Spleen (tissue), 11 donors: ENCODE results near the gene ADARB1. TPM values are rescaled to one million over a fixed set of nuclear protein-coding genes. Genes with fewer than 3 reads are reported as not detected.

ENCODE experiments used
- DNase-seq: peaks from one replicate; pipeline ENCODE4 v3.0.0-alpha.2; 2020
- H3K27ac ChIP-seq, 8 donors: fragments of 200-600 bp; sonication (generic) in 7 of 8; 1 replicate in 4 of 8; 2 replicates in 4 of 8; pipeline versions ENCODE4 v1.5.0 to v1.8.0; 2016 to 2021; ENCODE audit warnings: inconsistent platforms in 4 of 8, mild to moderate bottlenecking in 4 of 8, moderate library complexity in 1 of 8
- H3K27me3 ChIP-seq, 7 donors: fragments of 200-600 bp; sonication (generic) in 6 of 7; replicated peaks in 1 of 7; 1 replicate in 4 of 7; 2 replicates in 3 of 7; pipeline versions ENCODE4 v1.5.0 to v1.8.0; 2016 to 2021; ENCODE audit warnings: inconsistent platforms in 3 of 7, mild to moderate bottlenecking in 1 of 7
- H3K36me3 ChIP-seq, 6 donors: fragments of 200-600 bp; sonication (generic) in 5 of 6; 1 replicate in 4 of 6; 2 replicates in 2 of 6; pipeline versions ENCODE4 v1.5.0 to v1.8.0; 2016 to 2021; ENCODE audit warnings: inconsistent platforms in 2 of 6
- H3K4me1 ChIP-seq, 6 donors: fragments of 200-600 bp; sonication (generic) in 5 of 6; 1 replicate in 3 of 6; 2 replicates in 3 of 6; pipeline versions ENCODE4 v1.5.0 to v1.8.0; 2016 to 2021; ENCODE audit warnings: inconsistent platforms in 3 of 6
- H3K4me3 ChIP-seq, 8 donors: fragments of 200-600 bp; sonication (generic) in 7 of 8; 1 replicate in 4 of 8; 2 replicates in 4 of 8; pipeline versions ENCODE4 v1.5.0 to v1.8.0; 2016 to 2021; ENCODE audit warnings: inconsistent platforms in 4 of 8, mild to moderate bottlenecking in 4 of 8, moderate library complexity in 2 of 8
- H3K9me3 ChIP-seq, 8 donors: fragments of 200-600 bp; sonication (generic) in 7 of 8; 1 replicate in 4 of 8; 2 replicates in 4 of 8; pipeline versions ENCODE4 v1.5.0 to v1.8.0; 2016 to 2021; ENCODE audit warnings: inconsistent platforms in 4 of 8
- CTCF ChIP-seq, 11 experiments: fragments of 200-600 bp in 7 of 11; fragments of 450-650 bp in 4 of 11; sonication (generic) in 4 of 11; IDR thresholded peaks in 8 of 11; conservative IDR thresholded peaks in 3 of 11; 1 replicate in 7 of 11; 2 replicates in 4 of 11; pipeline versions ENCODE4 v1.4.0 to v1.8.0; 2016 to 2021; ENCODE audit warnings: antibody characterized with exemption in 11 of 11, inconsistent platforms in 4 of 11, mild to moderate bottlenecking in 1 of 11
- POLR2A ChIP-seq, 3 donors: fragments of 450-650 bp; IDR thresholded peaks; one replicate each; pipeline ENCODE4 v1.5.1; 2017; ENCODE audit warnings: antibody characterized with exemption in 3 of 3, mild to moderate bottlenecking in 1 of 3
- POLR2AphosphoS5 ChIP-seq, 3 donors: sonication (generic); formaldehyde crosslinking; IDR thresholded peaks; one replicate each; pipeline ENCODE4 v1.5.1; 2017; ENCODE audit warnings: antibody characterized with exemption in 3 of 3
- WGBS, 5 donors: extraction: QIAGEN DNeasy Blood & Tissue Kit in 3 of 5; methylation state at CpG; one replicate each; pipeline versions ENCODE4 v1.1.5 to v1.1.7; 2013 to 2018; 5-methylcytosine and 5-hydroxymethylcytosine counted together
- intact Hi-C: fragments of 100-400 bp; cut with DNase I; formaldehyde crosslinking; loops from one replicate; pipeline ENCODE4 v1.15.0; 2023; ENCODE audit warnings: low total_unique reads
- polyA plus RNA-seq, 3 donors: library from polyadenylated mRNA; stranded (reverse); fragments of 200-250 nt; gene quantifications; one replicate each; pipeline ENCODE4 v1.2.1, GENCODE V29; 2013
- total RNA-seq, 7 donors: library from RNA; depleted of rRNA in 3 of 7; stranded (reverse); fragments of >200 nt in 3 of 7; fragmentation: NEBNext Ultra II Directional in 4 of 7; extraction: Animal tissue kit (Norgen Biotek cat#: 25700) in 4 of 7; gene quantifications; one replicate each; pipeline versions ENCODE4 v1.1.0 to v1.2.1, GENCODE V29; 2016 to 2021
- donor health status: healthy with polysubstance abuse.
- donor health status: DM: no; HTN: no; CAD: no; lungs with moderate emphysema.
- donor health status: DM: no; HTN: no; CAD: no.
- donor health status: Bipolar disorder and iron deficiency.
- donor health status: healthy.
- donor health status: DM: no; HTN: no; CAD: no.
- donor health status: DM: yes; HTN: yes; CAD: no.

The ADARB1 gene
- total and polyA plus RNA-seq, 10 donors, result 9.1 to 50.8 (median 29.0) TPM

- intact Hi-C loops, result loop anchor here (10.0 kb wide), 1 partner anchor 49 kb away; the partner anchor contains the start of gene ADARB1
- Histone ChIP-seq H3K4me3 (no peak overlapping the region), H3K27me3 (no peaks in the 10 kb centered on the region), H3K4me1 (peaks cover 17 to 82% (median 59%) of the 10 kb centered on the region in 6 donors), H3K27ac (peak overlapping the region in 1 of 8 donors; percentile 16), H3K36me3 (peaks cover 0 to 14% (median 2%) of the 10 kb centered on the region in 6 donors), H3K9me3 (no peaks in the 10 kb centered on the region)
- DNase-seq, result no peak
- WGBS, 5 donors, result 71 to 86% (median 77%) methylated on average over 6 of the region's 6 CpGs
- TF ChIP-seq CTCF (IDR thresholded peaks at IDR 0.05 in 8 of 11, conservative IDR thresholded peaks at IDR 0.05 in 3 of 11) (no peak), POLR2AphosphoS5 (IDR thresholded peaks at IDR 0.05) (no peak), POLR2A (IDR thresholded peaks at IDR 0.05) (no peak)
Observed at GRCh38 chr21:45123440-45123839, 49.1 kb downstream of the ADARB1 start.

GRCh38 chr21:45124596-45124995, 50.2 kb downstream of the ADARB1 start:
- intact Hi-C loops, result loop anchor here (10.0 kb wide), 1 partner anchor 50 kb away; the partner anchor contains the start of gene ADARB1

DNA sequence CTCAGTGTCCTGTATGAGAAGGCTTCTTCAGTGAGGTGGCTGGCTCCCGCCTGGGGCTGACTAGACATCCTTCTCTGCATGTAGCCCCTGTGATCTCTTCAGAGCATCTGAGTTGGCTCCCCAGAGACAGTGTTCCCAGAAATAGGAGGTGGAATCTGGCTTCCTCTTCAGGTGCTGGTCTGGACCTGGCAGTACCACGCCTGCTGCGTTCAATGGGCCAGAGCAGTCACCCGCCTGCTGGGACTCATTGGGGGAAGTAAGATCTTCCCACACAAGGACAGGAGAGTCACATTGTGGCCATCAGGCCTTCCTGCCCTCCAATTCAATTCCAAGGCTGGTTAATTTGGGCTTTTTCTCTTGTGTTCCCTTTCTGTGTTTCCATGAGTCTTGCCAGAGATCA, 51.0 kb downstream of the ADARB1 start:
- intact Hi-C loops, result loop anchor here (5.0 to 10.0 kb wide), 2 partner anchors 51 to 178 kb away; partner anchors contain the start of gene ADARB1
- Histone ChIP-seq H3K27me3 (no peaks in the 10 kb centered on the region), H3K36me3 (peaks cover 0 to 10% (median under 1%) of the 10 kb centered on the region in 6 donors), H3K4me3 (no peak overlapping the region), H3K4me1 (peaks cover 30 to 100% (median 78%) of the 10 kb centered on the region in 6 donors), H3K27ac (peak overlapping the region in 5 of 8 donors; percentile 24 to 61 (median 49)), H3K9me3 (no peaks in the 10 kb centered on the region)
- TF ChIP-seq CTCF (IDR thresholded peaks at IDR 0.05 in 8 of 11, conservative IDR thresholded peaks at IDR 0.05 in 3 of 11) (no peak), POLR2AphosphoS5 (IDR thresholded peaks at IDR 0.05) (peak in 1 of 3 donors; percentile 42)
- 44 to 67% (median 57%) methylated on average over 4 of the region's 4 CpGs for WGBS, 5 donors
- DNase-seq, result peak; percentile 55

More at GRCh38 chr21:45124596-45124995, 50.2 kb downstream of the ADARB1 start:
- no peaks in the 10 kb centered on the region for H3K27me3 ChIP-seq
- no peak for TF ChIP-seq POLR2AphosphoS5 (IDR thresholded peaks at IDR 0.05)
- TF ChIP-seq CTCF (IDR thresholded peaks at IDR 0.05 in 8 of 11, conservative IDR thresholded peaks at IDR 0.05 in 3 of 11), result no peak
- no peak for TF ChIP-seq POLR2A (IDR thresholded peaks at IDR 0.05)
- WGBS, 5 donors, result 63 to 87% (median 74%) methylated on average over 6 of the region's 6 CpGs
- H3K36me3 ChIP-seq, result peaks cover 0 to 14% (median 2%) of the 10 kb centered on the region in 6 donors
- H3K27ac ChIP-seq, result peak overlapping the region in 1 of 8 donors; percentile 49
- no peak for DNase-seq
- no peaks in the 10 kb centered on the region for H3K9me3 ChIP-seq
- H3K4me1 ChIP-seq, result peaks cover 23 to 93% (median 70%) of the 10 kb centered on the region in 6 donors
- no peak overlapping the region for H3K4me3 ChIP-seq

DNA sequence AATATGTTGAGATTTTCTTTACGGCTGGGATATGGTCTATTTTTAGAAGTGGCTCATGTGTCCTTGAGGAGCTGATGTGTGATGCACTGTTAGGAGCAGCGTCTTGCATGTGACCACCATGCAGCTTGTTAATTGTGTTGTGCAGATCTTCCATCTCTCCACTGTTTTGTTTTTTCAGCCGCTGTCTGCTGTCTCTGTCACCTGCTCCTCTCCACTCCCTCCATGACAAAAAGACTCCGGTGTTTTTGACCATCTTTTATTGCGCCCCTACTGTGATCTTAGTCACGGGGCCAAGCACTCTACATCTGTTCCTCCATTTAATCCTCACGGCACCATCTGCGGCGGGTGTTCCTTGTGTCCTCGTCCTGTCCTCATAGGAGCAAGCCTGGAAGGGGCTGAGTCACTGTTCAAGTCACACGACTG, 51.8 kb downstream of the ADARB1 start:
- peak overlapping the region in 2 of 8 donors; percentile 34 to 59 for H3K27ac ChIP-seq
- intact Hi-C loops, result loop anchor here (5.0 to 10.0 kb wide), 2 partner anchors 51 to 179 kb away; partner anchors contain the start of gene ADARB1
- H3K4me1 ChIP-seq, result peaks cover 30 to 100% (median 86%) of the 10 kb centered on the region in 6 donors
- H3K36me3 ChIP-seq, result peaks cover 0 to 2% (median 0%) of the 10 kb centered on the region in 6 donors
- H3K27me3 ChIP-seq, result no peaks in the 10 kb centered on the region
- 76 to 87% (median 85%) methylated on average over 11 of the region's 11 CpGs for WGBS, 5 donors
- no peak for DNase-seq
- TF ChIP-seq POLR2A (IDR thresholded peaks at IDR 0.05), result no peak
- TF ChIP-seq POLR2AphosphoS5 (IDR thresholded peaks at IDR 0.05), result no peak
- no peak for TF ChIP-seq CTCF (IDR thresholded peaks at IDR 0.05 in 8 of 11, conservative IDR thresholded peaks at IDR 0.05 in 3 of 11)
- H3K4me3 ChIP-seq, result no peak overlapping the region
- H3K9me3 ChIP-seq, result no peaks in the 10 kb centered on the region
